CD8-positive, alpha-beta memory T cell (primary cell): ENCODE measurements around the gene MST1. TPM values are rescaled to one million over a fixed set of nuclear protein-coding genes. Genes with fewer than 3 reads are reported as not detected.

Experiments used
- CTCF ChIA-PET: fragments of 350-600 bp; sonication (Branson Sonifier 250); formaldehyde crosslinking; loops from one replicate; lab custom pipeline; 2021; ENCODE audit warnings: antibody characterized with exemption; lab: Charles Lee
- POLR2A ChIA-PET: fragments of 350-600 bp; sonication (Branson Sonifier 250); formaldehyde crosslinking; loops from one replicate; lab custom pipeline; 2021; ENCODE audit warnings: antibody characterized with exemption; lab: Charles Lee
- DNase-seq, 5 donors: peaks; one replicate each; pipeline versions ENCODE4 v3.0.0 to v3.0.0-alpha.2; 2020 to 2022; ENCODE audit warnings: mixed read lengths in 1 of 5
- H3K27ac ChIP-seq: one replicate; pipeline ENCODE4 v1.7.0; 2013; ENCODE audit warnings: low read depth, mild to moderate bottlenecking, low read length, moderate library complexity
- H3K27me3 ChIP-seq: 2 replicates; pipeline ENCODE4 v1.7.0; 2013; ENCODE audit warnings: low read length, mild to moderate bottlenecking; ENCODE audit not compliant: insufficient read depth, poor library complexity, severe bottlenecking
- H3K36me3 ChIP-seq: 2 replicates; pipeline ENCODE4 v1.7.0; 2013; ENCODE audit warnings: mild to moderate bottlenecking, low read length, moderate library complexity; ENCODE audit not compliant: insufficient read depth
- H3K4me1 ChIP-seq: 2 replicates; pipeline ENCODE4 v1.7.0; 2013; ENCODE audit warnings: mild to moderate bottlenecking, low read length, moderate library complexity; ENCODE audit not compliant: insufficient read depth
- H3K4me3 ChIP-seq: 2 replicates; pipeline ENCODE4 v1.7.0; 2013; ENCODE audit warnings: mild to moderate bottlenecking, low read length
- H3K9me3 ChIP-seq: 2 replicates; pipeline ENCODE4 v1.7.0; 2013; ENCODE audit warnings: mild to moderate bottlenecking, low read length
- H3K27ac Mint-ChIP-seq, 8 donors: one replicate each; pipeline ENCODE4 v1.8.0; 2020 to 2021; ENCODE audit warnings: mixed read lengths in 8 of 8, mild to moderate bottlenecking in 6 of 8, inconsistent platforms in 3 of 8, moderate library complexity in 3 of 8
- H3K27me3 Mint-ChIP-seq, 2 donors: one replicate each; pipeline ENCODE4 v1.8.0; 2020 to 2021; ENCODE audit warnings: mixed read lengths in 2 of 2, mild to moderate bottlenecking in 1 of 2, moderate library complexity in 1 of 2
- H3K36me3 Mint-ChIP-seq, 3 donors: one replicate each; pipeline ENCODE4 v1.8.0; 2020 to 2021; ENCODE audit warnings: mixed read lengths in 3 of 3, inconsistent platforms in 1 of 3, mild to moderate bottlenecking in 1 of 3
- H3K4me1 Mint-ChIP-seq, 3 donors: one replicate each; pipeline ENCODE4 v1.8.0; 2020 to 2021; ENCODE audit warnings: mixed read lengths in 3 of 3, inconsistent platforms in 1 of 3, mild to moderate bottlenecking in 1 of 3
- H3K4me3 Mint-ChIP-seq, 7 donors: one replicate each; pipeline ENCODE4 v1.8.0; 2020 to 2021; ENCODE audit warnings: mixed read lengths in 7 of 7, mild to moderate bottlenecking in 6 of 7, moderate library complexity in 4 of 7, inconsistent platforms in 2 of 7
- H3K9me3 Mint-ChIP-seq, 5 donors: one replicate each; pipeline ENCODE4 v1.8.0; 2020 to 2022; ENCODE audit warnings: mixed read lengths in 5 of 5, mild to moderate bottlenecking in 3 of 5, moderate library complexity in 2 of 5, inconsistent platforms in 1 of 5
- polyA plus RNA-seq: library from polyadenylated mRNA; unstranded; fragments of 300-500 nt; fragmentation: Illumina TruSeq; gene quantifications from one replicate; pipeline ENCODE4 v1.2.3, GENCODE V29; 2021
- total RNA-seq, 2 experiments: library from RNA; stranded (reverse); gene quantifications; one replicate each; pipeline ENCODE4 v1.2.3, GENCODE V29; 2021

The MST1 gene
- total and polyA plus RNA-seq, 3 experiments from 2014 or later, result 0.31 to 8.5 (median 6.0) TPM

DNA sequence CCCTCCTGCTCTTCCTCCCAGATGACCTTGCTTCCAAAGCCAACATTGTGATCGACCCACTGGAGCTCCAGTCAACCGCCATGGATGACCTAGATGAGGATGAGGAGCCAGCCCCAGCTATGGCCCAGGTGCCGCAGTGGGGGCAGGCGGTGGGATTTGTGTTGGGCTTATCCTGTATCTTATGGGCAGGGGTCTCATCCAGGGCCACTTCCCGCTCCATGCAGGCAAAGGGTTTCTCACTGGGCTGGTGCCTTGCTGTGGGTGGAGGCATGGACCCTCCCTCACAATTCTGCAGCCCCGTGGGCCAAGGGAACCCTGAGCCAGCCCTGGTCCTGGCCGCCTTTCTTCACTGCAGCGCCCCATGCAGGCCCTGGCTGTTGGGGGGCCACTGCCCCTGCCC lies 15.4 kb upstream of the MST1 start:
- no peaks in the 10 kb centered on the region for H3K36me3 ChIP-seq
- POLR2A ChIA-PET, result no interaction called here

GRCh38 chr3:49703956-49704355 lies 14.7 kb upstream of the MST1 start:
- ChIA-PET CTCF (interaction anchor here (0.9 to 3.7 kb wide), 6 partner anchors 8 to 164 kb away, joined by 3 to 21 read pairs (median 4); partner anchors contain the start of gene GMPPB), POLR2A (no interaction called here)
- no peaks in the 10 kb centered on the region for H3K27me3 ChIP-seq
- peaks cover 0 to 4% (median 3%) of the 10 kb centered on the region in 3 donors for H3K4me1 Mint-ChIP-seq
- H3K4me3 ChIP-seq, result no peak overlapping the region
- no peaks in the 10 kb centered on the region for H3K9me3 Mint-ChIP-seq
- no peak overlapping the region for H3K4me3 Mint-ChIP-seq
- no peaks in the 10 kb centered on the region for H3K9me3 ChIP-seq
- no peaks in the 10 kb centered on the region for H3K27me3 Mint-ChIP-seq
- H3K4me1 ChIP-seq, result no peaks in the 10 kb centered on the region
- H3K27ac Mint-ChIP-seq, result peak overlapping the region in 2 of 8 donors; percentile 47 to 69
- peaks cover 0 to 63% (median 6%) of the 10 kb centered on the region in 3 donors for H3K36me3 Mint-ChIP-seq
- H3K27ac ChIP-seq, result no peak overlapping the region
- H3K36me3 ChIP-seq, result no peaks in the 10 kb centered on the region
- DNase-seq, result no peak

More for the DNA sequence above, 15.4 kb upstream of the MST1 start:
- Histone ChIP-seq H3K27ac (no peak overlapping the region), H3K9me3 (no peaks in the 10 kb centered on the region), H3K4me3 (no peak overlapping the region), H3K27me3 (no peaks in the 10 kb centered on the region), H3K4me1 (no peaks in the 10 kb centered on the region)
- Mint-ChIP-seq H3K27ac (peak overlapping the region in 1 of 8 donors; percentile 50), H3K9me3 (no peaks in the 10 kb centered on the region), H3K4me3 (no peak overlapping the region), H3K27me3 (no peaks in the 10 kb centered on the region), H3K36me3 (peaks cover 0 to 60% (median 6%) of the 10 kb centered on the region in 3 donors), H3K4me1 (peaks cover 0 to 4% (median 3%) of the 10 kb centered on the region in 3 donors)
- DNase-seq, result no peak
- CTCF ChIA-PET, result interaction anchor here (3.7 kb wide), 1 partner anchor 134 kb away, joined by 21 read pairs; no protein-coding TSS in a partner anchor

- Histone ChIP-seq H3K27ac (no peak overlapping the region), H3K4me1 (no peaks in the 10 kb centered on the region), H3K9me3 (no peaks in the 10 kb centered on the region), H3K36me3 (no peaks in the 10 kb centered on the region), H3K4me3 (no peak overlapping the region), H3K27me3 (no peaks in the 10 kb centered on the region)
- Mint-ChIP-seq H3K36me3 (peaks cover 0 to 66% (median 5%) of the 10 kb centered on the region in 3 donors), H3K4me1 (peaks cover 0 to 4% (median 3%) of the 10 kb centered on the region in 3 donors), H3K27me3 (no peaks in the 10 kb centered on the region), H3K27ac (peak overlapping the region in 1 of 8 donors; percentile 43), H3K4me3 (no peak overlapping the region), H3K9me3 (no peaks in the 10 kb centered on the region)
- ChIA-PET POLR2A (no interaction called here), CTCF (interaction anchor here (0.9 to 3.7 kb wide), 6 partner anchors 9 to 163 kb away, joined by 3 to 21 read pairs (median 4); partner anchors contain the start of gene GMPPB)
- peak; percentile 40 to 78 (median 58) for DNase-seq
Observed at GRCh38 chr3:49703443-49703927, 14.2 kb upstream of the MST1 start.

DNA sequence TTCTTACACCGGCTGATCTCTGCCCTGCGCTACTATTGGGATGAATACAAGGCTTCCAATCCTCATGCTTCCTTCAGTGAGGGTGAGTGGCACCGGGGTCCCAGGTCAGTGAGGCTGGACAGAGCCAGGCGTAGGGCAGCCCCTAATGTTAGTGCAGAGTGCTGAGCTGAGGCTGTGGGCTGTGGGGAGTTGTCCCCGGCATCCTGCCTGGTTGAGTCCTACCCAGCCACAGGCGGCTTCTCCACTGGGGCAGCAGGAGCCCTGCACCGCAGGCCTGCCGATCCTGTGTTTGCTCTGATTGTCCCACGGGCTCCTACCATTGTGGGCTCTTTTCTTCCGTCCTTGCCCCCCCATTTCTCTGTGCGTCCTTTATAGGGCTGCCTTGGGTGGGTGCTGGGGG lies 13.4 kb upstream of the MST1 start:
- Mint-ChIP-seq H3K9me3 (no peaks in the 10 kb centered on the region), H3K36me3 (peaks cover 0 to 67% (median 3%) of the 10 kb centered on the region in 3 donors), H3K27me3 (no peaks in the 10 kb centered on the region), H3K4me1 (peaks cover 0 to 4% (median 3%) of the 10 kb centered on the region in 3 donors), H3K4me3 (no peak overlapping the region), H3K27ac (no peak overlapping the region)
- no peaks in the 10 kb centered on the region for H3K36me3 ChIP-seq
- POLR2A ChIA-PET, result no interaction called here
- no peaks in the 10 kb centered on the region for H3K4me1 ChIP-seq
- H3K9me3 ChIP-seq, result no peaks in the 10 kb centered on the region
- no peak overlapping the region for H3K27ac ChIP-seq
- no peaks in the 10 kb centered on the region for H3K27me3 ChIP-seq
- DNase-seq, result no peak
- CTCF ChIA-PET, result interaction anchor here (1.2 to 3.7 kb wide), 5 partner anchors 10 to 163 kb away, joined by 3 to 21 read pairs (median 4); partner anchors contain the start of gene GMPPB
- no peak overlapping the region for H3K4me3 ChIP-seq

GRCh38 chr3:49701388-49702077 lies 12.3 kb upstream of the MST1 start:
- H3K9me3 Mint-ChIP-seq, result no peaks in the 10 kb centered on the region
- no peak overlapping the region for H3K27ac ChIP-seq
- H3K4me3 Mint-ChIP-seq, result no peak overlapping the region
- H3K36me3 ChIP-seq, result no peaks in the 10 kb centered on the region
- POLR2A ChIA-PET, result no interaction called here
- no peaks in the 10 kb centered on the region for H3K4me1 ChIP-seq
- no peaks in the 10 kb centered on the region for H3K27me3 ChIP-seq
- H3K27ac Mint-ChIP-seq, result no peak overlapping the region
- peaks cover 0 to 4% (median 3%) of the 10 kb centered on the region in 3 donors for H3K4me1 Mint-ChIP-seq
- H3K27me3 Mint-ChIP-seq, result no peaks in the 10 kb centered on the region
- H3K9me3 ChIP-seq, result no peaks in the 10 kb centered on the region
- CTCF ChIA-PET, result interaction anchor here (3.7 kb wide), 1 partner anchor 137 kb away, joined by 21 read pairs; no protein-coding TSS in a partner anchor
- DNase-seq, result no peak
- H3K4me3 ChIP-seq, result no peak overlapping the region
- H3K36me3 Mint-ChIP-seq, result peaks cover 0 to 68% (median 1%) of the 10 kb centered on the region in 3 donors

DNA sequence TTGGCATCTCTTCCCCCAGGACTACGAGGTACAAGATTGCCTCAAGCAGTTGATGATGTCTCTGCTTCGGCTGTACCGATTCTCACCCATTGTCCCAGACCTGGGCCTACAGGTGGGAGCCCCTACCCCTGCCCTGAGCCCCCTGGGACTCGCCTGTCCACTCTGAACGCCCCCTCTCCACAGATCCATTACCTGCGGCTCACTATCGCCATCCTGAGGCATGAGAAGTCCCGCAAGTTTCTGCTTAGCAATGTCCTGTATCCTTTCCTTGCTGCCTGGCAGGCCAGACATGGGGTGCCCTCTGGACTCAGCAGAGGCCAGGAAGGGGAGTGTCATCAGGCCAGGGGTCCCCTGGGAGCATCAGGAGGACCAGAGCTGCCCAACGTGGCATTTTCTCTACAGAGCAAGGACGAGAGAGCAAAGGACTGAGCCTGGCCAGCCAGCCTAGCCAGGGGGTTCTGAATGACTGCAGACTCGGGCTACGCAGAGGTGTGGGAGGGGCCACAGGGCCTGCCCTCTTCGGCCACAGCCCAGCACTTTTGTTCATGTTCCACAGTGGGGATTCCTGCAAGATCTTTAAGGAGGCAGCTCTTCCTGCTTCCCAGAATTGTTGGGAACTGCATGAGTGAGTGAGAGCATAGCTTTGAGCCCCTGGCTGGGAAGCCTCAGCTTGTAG lies 11.3 kb upstream of the MST1 start:
- ChIA-PET CTCF (no interaction called here), POLR2A (no interaction called here)
- no peaks in the 10 kb centered on the region for H3K9me3 Mint-ChIP-seq
- H3K4me3 Mint-ChIP-seq, result no peak overlapping the region
- peaks cover 0 to 62% (median 1%) of the 10 kb centered on the region in 3 donors for H3K36me3 Mint-ChIP-seq
- H3K27me3 Mint-ChIP-seq, result no peaks in the 10 kb centered on the region
- no peak for DNase-seq
- Histone ChIP-seq H3K27ac (no peak overlapping the region), H3K4me3 (no peak overlapping the region), H3K4me1 (no peaks in the 10 kb centered on the region), H3K27me3 (no peaks in the 10 kb centered on the region), H3K9me3 (no peaks in the 10 kb centered on the region), H3K36me3 (no peaks in the 10 kb centered on the region)
- no peak overlapping the region for H3K27ac Mint-ChIP-seq
- peaks cover 0 to 4% (median 3%) of the 10 kb centered on the region in 3 donors for H3K4me1 Mint-ChIP-seq

- H3K9me3 Mint-ChIP-seq, result no peaks in the 10 kb centered on the region
- H3K4me3 Mint-ChIP-seq, result no peak overlapping the region
- H3K4me3 ChIP-seq, result no peak overlapping the region
- H3K27me3 ChIP-seq, result no peaks in the 10 kb centered on the region
- H3K36me3 ChIP-seq, result no peaks in the 10 kb centered on the region
- POLR2A ChIA-PET, result no interaction called here
- H3K36me3 Mint-ChIP-seq, result peaks cover 0 to 61% (median 1%) of the 10 kb centered on the region in 3 donors
- no peak overlapping the region for H3K27ac Mint-ChIP-seq
- H3K27me3 Mint-ChIP-seq, result no peaks in the 10 kb centered on the region
- CTCF ChIA-PET, result no interaction called here
- peaks cover 0 to 4% (median 3%) of the 10 kb centered on the region in 3 donors for H3K4me1 Mint-ChIP-seq
- no peak overlapping the region for H3K27ac ChIP-seq
- H3K4me1 ChIP-seq, result no peaks in the 10 kb centered on the region
- H3K9me3 ChIP-seq, result no peaks in the 10 kb centered on the region
- DNase-seq, result no peak
Observed at GRCh38 chr3:49700014-49700413, 10.7 kb upstream of the MST1 start.
